H1 (cell line): ENCODE measurements around the gene KCNMB2. TPM values are rescaled to one million over a fixed set of nuclear protein-coding genes. Genes with fewer than 3 reads are reported as not detected.

Source experiments
- CTCF ChIA-PET: fragments of 300-600 bp; sonication (Branson Sonifier 250); formaldehyde crosslinking; loops from one replicate; lab custom pipeline; 2021; ENCODE audit not compliant: partially characterized antibody; lab: Charles Lee
- POLR2A ChIA-PET: fragments of 300-600 bp; sonication (Branson Sonifier 250); formaldehyde crosslinking; loops from one replicate; lab custom pipeline; 2021; ENCODE audit warnings: inconsistent platforms; ENCODE audit not compliant: partially characterized antibody; lab: Charles Lee
- DNase-seq, 2 experiments: peaks; one replicate each; pipeline versions ENCODE4 v3.0.0 to v3.0.0-alpha.2; 2010 to 2022; ENCODE audit warnings: low spot score in 2 of 2, low read depth in 1 of 2, mixed read lengths in 1 of 2
- FAIRE-seq: peaks from 2 replicates; lab custom pipeline; 2011; peaks lifted over from hg19 to GRCh38; lab: Jason Lieb, UNC
- H2AFZ ChIP-seq: 2 replicates; pipeline ENCODE4 v1.8.1; 2012; ENCODE audit warnings: low read length, inconsistent platforms
- H2AK5ac ChIP-seq: 2 replicates; pipeline ENCODE4 v1.6.1; 2013; ENCODE audit warnings: low read depth, low read length
- H2BK120ac ChIP-seq: replicated peaks from 2 replicates; pipeline ENCODE3; 2013; ENCODE audit warnings: low read depth, low read length, inconsistent platforms
- H2BK12ac ChIP-seq: 2 replicates; pipeline ENCODE4 v1.6.1; 2013; ENCODE audit warnings: low read depth, low read length
- H2BK15ac ChIP-seq: 2 replicates; pipeline ENCODE4 v1.6.1; 2013; ENCODE audit warnings: low read length
- H2BK20ac ChIP-seq: 2 replicates; pipeline ENCODE4 v1.6.1; 2013; ENCODE audit warnings: low read length
- H2BK5ac ChIP-seq: 2 replicates; pipeline ENCODE4 v1.6.1; 2013; ENCODE audit warnings: low read depth, low read length
- H3K14ac ChIP-seq: 2 replicates; pipeline ENCODE4 v1.6.1; 2013; ENCODE audit warnings: inconsistent platforms; ENCODE audit not compliant: insufficient read length
- H3K18ac ChIP-seq: 2 replicates; pipeline ENCODE4 v1.6.1; 2013; ENCODE audit warnings: low read length; ENCODE audit errors: extremely low read depth
- H3K23ac ChIP-seq: 2 replicates; pipeline ENCODE4 v1.6.1; 2013; ENCODE audit warnings: inconsistent platforms; ENCODE audit not compliant: insufficient read length
- H3K23me2 ChIP-seq: 2 replicates; pipeline ENCODE4 v1.6.1; 2013; ENCODE audit warnings: low read depth, low read length
- H3K27ac ChIP-seq: 2 replicates; pipeline ENCODE4 v1.6.1; 2011; ENCODE audit warnings: low read depth, low read length, inconsistent platforms
- H3K27me3 ChIP-seq, 4 experiments: replicated peaks in 1 of 4; 1 replicate in 1 of 4; 2 replicates in 3 of 4; pipeline versions ENCODE4 v1.6.1 to v1.8.1; 2011 to 2013; ENCODE audit warnings: low read length in 3 of 4, mild to moderate bottlenecking in 3 of 4, inconsistent platforms in 2 of 4, mixed read lengths in 2 of 4, moderate library complexity in 1 of 4; ENCODE audit not compliant: control insufficient read depth in 3 of 4, insufficient read depth in 3 of 4; ENCODE audit errors: extremely low read depth in 1 of 4
- H3K36me3 ChIP-seq, 4 experiments: 2 replicates each; pipeline versions ENCODE4 v1.6.1 to v1.8.1; 2011 to 2013; ENCODE audit warnings: mild to moderate bottlenecking in 4 of 4, low read length in 3 of 4, moderate library complexity in 2 of 4, control low read depth in 1 of 4, inconsistent platforms in 1 of 4; ENCODE audit not compliant: insufficient read depth in 4 of 4, control insufficient read depth in 2 of 4
- H3K4ac ChIP-seq: replicated peaks from 2 replicates; pipeline ENCODE3; 2013; ENCODE audit warnings: low read length, low read depth, mixed read lengths, inconsistent platforms; ENCODE audit not compliant: insufficient read length
- H3K4me1 ChIP-seq, 4 experiments: replicated peaks in 1 of 4; 1 replicate in 1 of 4; 2 replicates in 3 of 4; pipeline versions ENCODE4 v1.6.1 to v1.8.1; 2011 to 2013; ENCODE audit warnings: low read length in 3 of 4, inconsistent platforms in 2 of 4, mixed read lengths in 1 of 4; ENCODE audit not compliant: insufficient read depth in 4 of 4, control insufficient read depth in 3 of 4
- H3K4me2 ChIP-seq, 2 experiments: 2 replicates each; pipeline versions ENCODE4 v1.6.1 to v1.8.1; 2011 to 2013; ENCODE audit warnings: low read depth in 2 of 2, low read length in 2 of 2, control low read depth in 1 of 2, inconsistent platforms in 1 of 2, mild to moderate bottlenecking in 1 of 2; ENCODE audit not compliant: insufficient read depth in 1 of 2
- H3K4me3 ChIP-seq, 4 experiments: fragments of 200-600, 300-600 bp in 1 of 4; sonication (generic), shearing (Covaris generic), sonication (Bioruptor Twin) in 1 of 4; 2 replicates each; pipeline versions ENCODE4 v1.5.1 to v1.8.1; 2011 to 2016; ENCODE audit warnings: low read length in 4 of 4, low read depth in 3 of 4, control low read depth in 2 of 4, inconsistent platforms in 2 of 4, mild to moderate bottlenecking in 2 of 4, mixed read lengths in 1 of 4, moderate library complexity in 1 of 4; ENCODE audit not compliant: insufficient read depth in 2 of 4; ENCODE audit errors: extremely low read depth in 1 of 4
- H3K56ac ChIP-seq: replicated peaks from 2 replicates; pipeline ENCODE3; 2013; ENCODE audit warnings: low read depth, mild to moderate bottlenecking, mixed read lengths, low read length, inconsistent platforms; ENCODE audit not compliant: insufficient read length
- H3K79me1 ChIP-seq: 2 replicates; pipeline ENCODE4 v1.6.1; 2013; ENCODE audit warnings: low read depth, low read length, control low read depth
- H3K79me2 ChIP-seq, 2 experiments: 2 replicates each; pipeline versions ENCODE4 v1.6.1 to v1.8.1; 2012 to 2013; ENCODE audit warnings: low read length in 2 of 2, mild to moderate bottlenecking in 2 of 2, inconsistent platforms in 1 of 2; ENCODE audit not compliant: insufficient read depth in 2 of 2, control insufficient read depth in 1 of 2
- H3K9ac ChIP-seq, 4 experiments: replicated peaks in 1 of 4; 1 replicate in 1 of 4; 2 replicates in 3 of 4; pipeline versions ENCODE4 v1.6.1 to v1.8.1; 2011 to 2013; ENCODE audit warnings: low read depth in 3 of 4, low read length in 3 of 4, control low read depth in 2 of 4, mild to moderate bottlenecking in 2 of 4, moderate library complexity in 2 of 4, inconsistent platforms in 1 of 4; ENCODE audit errors: extremely low read depth in 1 of 4
- H3K9me3 ChIP-seq, 2 experiments: 2 replicates each; pipeline versions ENCODE4 v1.6.1 to v1.8.1; 2012 to 2013; ENCODE audit warnings: mild to moderate bottlenecking in 2 of 2, moderate library complexity in 2 of 2, control low read depth in 1 of 2, inconsistent platforms in 1 of 2, low read depth in 1 of 2, low read length in 1 of 2, mixed read lengths in 1 of 2; ENCODE audit not compliant: insufficient read depth in 2 of 2
- H4K20me1 ChIP-seq, 2 experiments: replicated peaks in 1 of 2; 2 replicates each; pipeline versions ENCODE3 to v1.8.1; 2011 to 2013; ENCODE audit warnings: inconsistent platforms in 2 of 2, low read length in 2 of 2, mild to moderate bottlenecking in 1 of 2; ENCODE audit not compliant: insufficient read depth in 2 of 2, control insufficient read depth in 1 of 2
- H4K5ac ChIP-seq: 2 replicates; pipeline ENCODE4 v1.6.1; 2013; ENCODE audit warnings: low read length, low read depth, mixed read lengths, inconsistent platforms; ENCODE audit not compliant: insufficient read length
- H4K8ac ChIP-seq: 2 replicates; pipeline ENCODE4 v1.8.0; 2013; ENCODE audit warnings: mild to moderate bottlenecking, moderate library complexity, low read length, inconsistent platforms; ENCODE audit not compliant: insufficient read depth; ENCODE audit errors: extremely low read depth
- H4K91ac ChIP-seq: replicated peaks from 2 replicates; pipeline ENCODE3; 2013; ENCODE audit warnings: low read length, mixed read lengths, inconsistent platforms; ENCODE audit not compliant: insufficient read length
- WGBS, 2 experiments: shearing (Covaris generic) in 1 of 2; methylation state at CpG; one replicate each; pipeline versions ENCODE4 v1.1.6 to v1.1.7; 2013 to 2015; ENCODE audit warnings: low lambda C conversion rate in 2 of 2, mixed read lengths in 2 of 2, inconsistent platforms in 1 of 2, low coverage in 1 of 2, missing lambda C conversion rate in 1 of 2; ENCODE audit not compliant: insufficient replicate concordance in 2 of 2, insufficient coverage in 1 of 2, insufficient read length in 1 of 2; ENCODE audit errors: extremely low coverage in 1 of 2, missing lambda C conversion rate in 1 of 2; 5-methylcytosine and 5-hydroxymethylcytosine counted together
- polyA plus RNA-seq, 7 experiments: library from polyadenylated mRNA; depleted of rRNA in 3 of 7; stranded (reverse) in 5 of 7; unstranded in 2 of 7; fragments of >200 nt in 5 of 7; fragments of 200-250 nt in 2 of 7; gene quantifications; 1 replicate in 5 of 7; 2 replicates in 1 of 7; 4 replicates in 1 of 7; pipeline versions ENCODE4 v1.2.1 to v1.2.3, GENCODE V29; 2011 to 2013; ENCODE audit warnings: missing spikeins in 2 of 7, mixed read lengths in 2 of 7
- total RNA-seq: library from RNA; stranded (reverse); fragmentation: NEBNext Ultra II Directional; extraction: Animal tissue kit (Norgen Biotek cat#: 25700); gene quantifications from 2 replicates; pipeline ENCODE4 v1.2.1, GENCODE V29; 2021

Gene KCNMB2
- total and polyA plus RNA-seq, 2 of the 8 experiments (the other 6 are each of a cell fraction or from before 2014, with no cell fraction given), result not detected

- H3K4ac ChIP-seq, result no peak overlapping the region
- 0 out of 4 replicates have a peak, but pooled peaks cover 3 to 7% of the 10 kb centered on the region in 2 experiments for H3K9me3 ChIP-seq
- WGBS, 2 experiments, result 98% methylated on average over 2 of the region's 2 CpGs; no CpG with 5 or more reads in 1 of the 2 experiments
- H2BK20ac ChIP-seq, result no peak overlapping the region
- H3K56ac ChIP-seq, result no peak overlapping the region
- H3K36me3 ChIP-seq, result no peaks in the 10 kb centered on the region
- no peak overlapping the region for H4K8ac ChIP-seq
- peaks cover 0 to 4% (median 0%) of the 10 kb centered on the region in 4 experiments; a peak in 1 of 7 replicates for H3K4me1 ChIP-seq
- no peaks in the 10 kb centered on the region for H3K79me1 ChIP-seq
- H2BK120ac ChIP-seq, result no peak overlapping the region
- no peak overlapping the region for H3K4me3 ChIP-seq
- H2AK5ac ChIP-seq, result no peak overlapping the region
- ChIA-PET CTCF (no interaction called here), POLR2A (no interaction called here)
- no peaks in the 10 kb centered on the region for H3K23me2 ChIP-seq
- H2BK5ac ChIP-seq, result no peak overlapping the region
- no peak overlapping the region for H3K23ac ChIP-seq
- H3K4me2 ChIP-seq, result no peak overlapping the region
- no peak overlapping the region for H3K27ac ChIP-seq
- no peak overlapping the region for H3K9ac ChIP-seq
- FAIRE-seq (no peak), DNase-seq (no peak)
- H4K20me1 ChIP-seq, result no peaks in the 10 kb centered on the region
- H2BK12ac ChIP-seq, result no peak overlapping the region
- H2BK15ac ChIP-seq, result no peak overlapping the region
- no peak overlapping the region for H2AFZ ChIP-seq
- H4K91ac ChIP-seq, result no peak overlapping the region
- H3K27me3 ChIP-seq, result no peaks in the 10 kb centered on the region
- H4K5ac ChIP-seq, result no peak overlapping the region
- no peak overlapping the region for H3K14ac ChIP-seq
- no peak overlapping the region for H3K18ac ChIP-seq
- no peaks in the 10 kb centered on the region for H3K79me2 ChIP-seq
Measured at GRCh38 chr3:178844916-178845315, 308.7 kb downstream of the KCNMB2 start.
